IMR-90 (cell line): ENCODE measurements around the gene PTCH2. TPM values are rescaled to one million over a fixed set of nuclear protein-coding genes. Genes with fewer than 3 reads are reported as not detected.
A peak's percentile ranks its signal among the peaks of the same experiment; 100 is the strongest.

Experiments used
- ATAC-seq: fragments of 200-7000 bp; cut with Tn5 transposase; 2 replicates; pipeline ENCODE4 v1.9.1; 2020; ENCODE audit warnings: low read depth, mild to moderate bottlenecking, moderate library complexity
- BruUV-seq: library from RNA; stranded (reverse); fragments of 400-500 nt; replicated peaks from 2 replicates; lab custom pipeline; 2021; lab: Mats Ljungman, UMichigan
- CTCF ChIA-PET: fragments of 300-600 bp; formaldehyde crosslinking; extraction: SDS; loops from one replicate; lab custom pipeline; 2021; ENCODE audit warnings: antibody characterized with exemption; lab: Yijun Ruan, JAX
- POLR2A ChIA-PET: fragments of 300-600 bp; sonication (Branson Sonifier 250); formaldehyde crosslinking; loops from one replicate; lab custom pipeline; 2022; ENCODE audit warnings: antibody characterized with exemption; ENCODE audit not compliant: unreplicated experiment; lab: Charles Lee
- DNase-seq: peaks from one replicate; pipeline ENCODE4 v3.0.0; 2013
- H2AFZ ChIP-seq: replicated peaks from 2 replicates; pipeline ENCODE3; 2013; ENCODE audit warnings: low read length, mild to moderate bottlenecking; ENCODE audit not compliant: poor library complexity
- H2AK5ac ChIP-seq: 2 replicates; pipeline ENCODE4 v1.6.1; 2013; ENCODE audit warnings: low read depth, low read length, inconsistent platforms
- H2AK9ac ChIP-seq: replicated peaks from 2 replicates; pipeline ENCODE3; 2013; ENCODE audit warnings: mild to moderate bottlenecking, low read depth, low read length, moderate library complexity; ENCODE audit not compliant: poor library complexity
- H2BK120ac ChIP-seq: 2 replicates; pipeline ENCODE4 v1.6.1; 2013; ENCODE audit warnings: low read depth, low read length, inconsistent platforms
- H2BK15ac ChIP-seq: 3 replicates; pipeline ENCODE4 v1.6.1; 2013; ENCODE audit warnings: low read depth, low read length, inconsistent platforms
- H2BK20ac ChIP-seq: 2 replicates; pipeline ENCODE4 v1.6.1; 2013; ENCODE audit warnings: low read depth, mild to moderate bottlenecking, inconsistent platforms, low read length, moderate library complexity
- H2BK5ac ChIP-seq: 2 replicates; pipeline ENCODE4 v1.6.1; 2013; ENCODE audit warnings: mild to moderate bottlenecking, low read depth, low read length, inconsistent platforms; ENCODE audit not compliant: poor library complexity, severe bottlenecking
- H3K14ac ChIP-seq: replicated peaks from 2 replicates; pipeline ENCODE4 v1.6.1; 2013; ENCODE audit warnings: low read depth, low read length, inconsistent platforms
- H3K18ac ChIP-seq: 2 replicates; pipeline ENCODE4 v1.6.1; 2013; ENCODE audit warnings: low read depth, low read length, control low read depth
- H3K23ac ChIP-seq: 2 replicates; pipeline ENCODE4 v1.6.1; 2013; ENCODE audit warnings: low read depth, low read length, inconsistent platforms
- H3K27ac ChIP-seq: 2 replicates; pipeline ENCODE4 v1.5.1; 2013; ENCODE audit warnings: mild to moderate bottlenecking, control low read depth, low read length; ENCODE audit not compliant: insufficient read depth
- H3K27me3 ChIP-seq: 2 replicates; pipeline ENCODE4 v1.6.1; 2013; ENCODE audit warnings: low read length; ENCODE audit not compliant: control insufficient read depth, insufficient read depth
- H3K36me3 ChIP-seq: 2 replicates; pipeline ENCODE4 v1.6.1; 2013; ENCODE audit warnings: low read length, mixed read lengths; ENCODE audit not compliant: control insufficient read depth, insufficient read depth
- H3K4ac ChIP-seq: 2 replicates; pipeline ENCODE4 v1.6.1; 2013; ENCODE audit warnings: low read depth, low read length, inconsistent platforms
- H3K4me1 ChIP-seq: 2 replicates; pipeline ENCODE4 v1.6.1; 2013; ENCODE audit warnings: low read length, mixed read lengths; ENCODE audit not compliant: control insufficient read depth, insufficient read depth
- H3K4me2 ChIP-seq: 2 replicates; pipeline ENCODE4 v1.6.1; 2013; ENCODE audit warnings: low read depth, mild to moderate bottlenecking, control low read depth, low read length, moderate library complexity
- H3K4me3 ChIP-seq: 2 replicates; pipeline ENCODE4 v1.5.1; 2013; ENCODE audit warnings: low read depth, mild to moderate bottlenecking, control low read depth, low read length, moderate library complexity; ENCODE audit not compliant: insufficient read depth
- H3K56ac ChIP-seq: 2 replicates; pipeline ENCODE4 v1.6.1; 2013; ENCODE audit warnings: low read length, inconsistent platforms; ENCODE audit not compliant: insufficient read depth; ENCODE audit errors: extremely low read depth
- H3K79me1 ChIP-seq, 2 experiments: 2 replicates each; pipeline ENCODE4 v1.6.1; 2013; ENCODE audit warnings: low read length in 2 of 2, inconsistent platforms in 1 of 2, low read depth in 1 of 2
- H3K9ac ChIP-seq: 2 replicates; pipeline ENCODE4 v1.6.1; 2013; ENCODE audit warnings: low read depth, low read length, control low read depth
- H3K9me1 ChIP-seq: 2 replicates; pipeline ENCODE4 v1.6.1; 2013; ENCODE audit warnings: low read length, inconsistent platforms; ENCODE audit not compliant: insufficient read depth
- H3K9me3 ChIP-seq: 2 replicates; pipeline ENCODE4 v1.6.1; 2013; ENCODE audit warnings: low read length; ENCODE audit not compliant: control insufficient read depth, insufficient read depth
- H4K20me1 ChIP-seq: 2 replicates; pipeline ENCODE4 v1.6.1; 2013; ENCODE audit warnings: low read length, inconsistent platforms; ENCODE audit not compliant: insufficient read depth
- H4K5ac ChIP-seq: 2 replicates; pipeline ENCODE4 v1.6.1; 2013; ENCODE audit warnings: mild to moderate bottlenecking, low read depth, low read length, control low read depth
- H4K8ac ChIP-seq, 2 experiments: 2 replicates each; pipeline ENCODE4 v1.6.1; 2013; ENCODE audit warnings: low read depth in 2 of 2, low read length in 2 of 2, control low read depth in 1 of 2, inconsistent platforms in 1 of 2
- H4K91ac ChIP-seq: 2 replicates; pipeline ENCODE4 v1.6.1; 2013; ENCODE audit warnings: low read depth, low read length, inconsistent platforms; ENCODE audit not compliant: insufficient read depth
- NFE2L2 ChIP-seq: fragments of 150-350 bp; IDR thresholded peaks from 2 replicates; pipeline ENCODE4 v1.6.1; 2016; ENCODE audit warnings: low read depth, mild to moderate bottlenecking, low read length
- SMC3 ChIP-seq: fragments of 150-350 bp; IDR thresholded peaks from 2 replicates; pipeline ENCODE4 v1.6.1; 2016; ENCODE audit warnings: low read depth, mild to moderate bottlenecking, antibody characterized with exemption, low read length, moderate library complexity
- WGBS, 2 experiments: methylation state at CpG; one replicate each; pipeline versions ENCODE4 v1.1.5 to v1.1.7; 2013; ENCODE audit warnings: missing lambda C conversion rate in 2 of 2; ENCODE audit not compliant: insufficient read length in 1 of 2; ENCODE audit errors: extremely low coverage in 2 of 2; 5-methylcytosine and 5-hydroxymethylcytosine counted together
- dilution Hi-C: fragments of 300-500 bp; cut with HindIII; formaldehyde crosslinking; loops from one replicate; pipeline ENCODE4 v1.14.3; 2018; ENCODE audit warnings: low sequenced_read_pairs; ENCODE audit not compliant: unreplicated experiment
- in situ Hi-C: fragments of 300-500 bp; cut with MboI; formaldehyde crosslinking; loops from 3 replicates; pipeline ENCODE4 v1.14.3; 2019; ENCODE audit warnings: low sequenced_read_pairs, inconsistent platforms, mixed read lengths
- intact Hi-C: fragments of 100-400 bp; cut with micrococcal nuclease; formaldehyde crosslinking; loops from 2 replicates; pipeline ENCODE4 v1.10.0; 2022
- polyA plus RNA-seq, 3 experiments: library from polyadenylated mRNA; depleted of rRNA; stranded (reverse); fragments of >200 nt; gene quantifications; 2 replicates each; pipeline ENCODE4 v1.2.3, GENCODE V29; 2012; ENCODE audit warnings: low replicate concordance in 1 of 3
- total RNA-seq: library from RNA; depleted of rRNA; stranded (reverse); fragments of >200 nt; gene quantifications from 2 replicates; pipeline ENCODE4 v1.2.3, GENCODE V29; 2012
- TF ChIP-seq, protein P1 (sequence below): conservative IDR thresholded peaks from 2 replicates; pipeline ENCODE4 v1.5.1; 2012; ENCODE audit warnings: mild to moderate bottlenecking, low read depth, low read length, improper control_type of control experiment
- TF ChIP-seq, protein P2 (sequence below): fragments of 150-350 bp; IDR thresholded peaks from 2 replicates; pipeline ENCODE4 v1.6.1; 2017; ENCODE audit warnings: mild to moderate bottlenecking, antibody characterized with exemption, low read length, low read depth

The PTCH2 gene
- total and polyA plus RNA-seq, 2 of the 4 experiments (the other 2 are of a cell fraction), result under 0.01 to 0.56 TPM

DNA sequence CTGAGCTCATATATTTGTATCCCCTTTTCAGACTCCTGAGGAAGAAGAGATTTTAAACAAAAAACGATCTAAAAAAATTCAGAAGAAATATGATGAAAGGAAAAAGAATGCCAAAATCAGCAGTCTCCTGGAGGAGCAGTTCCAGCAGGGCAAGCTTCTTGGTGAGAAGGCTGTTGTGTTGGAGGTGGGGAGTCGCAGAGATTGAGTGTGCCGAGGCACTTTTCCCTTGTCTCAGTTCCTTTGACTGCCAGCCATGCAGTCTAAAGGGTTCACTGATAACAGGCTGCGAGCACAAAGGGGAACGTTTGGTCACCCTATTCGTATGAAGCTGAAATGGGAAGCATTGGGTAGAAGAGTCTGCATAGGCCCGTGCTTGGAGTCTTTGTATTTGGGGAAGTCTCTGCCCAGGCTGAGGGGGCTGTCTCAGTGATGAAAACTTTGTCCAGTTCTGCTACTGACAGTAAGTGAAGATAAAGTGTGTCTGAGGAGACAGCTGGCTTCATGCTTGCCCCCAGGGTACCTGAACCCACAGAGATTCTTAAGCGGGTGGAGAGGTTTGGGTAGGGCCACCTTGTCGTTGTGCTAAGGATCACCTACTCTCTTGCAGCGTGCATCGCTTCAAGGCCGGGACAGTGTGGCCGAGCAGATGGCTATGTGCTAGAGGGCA is 65.0 kb downstream of the PTCH2 start:
- Histone ChIP-seq H4K5ac (no peak overlapping the region), H2BK120ac (no peak overlapping the region), H2AK9ac (no peak overlapping the region), H2BK20ac (no peak overlapping the region), H3K18ac (no peak overlapping the region), H4K91ac (no peak overlapping the region), H3K23ac (peak overlapping the region; percentile 66), H4K8ac (no peak overlapping the region), H3K36me3 (peaks cover 44% of the 10 kb centered on the region), H2AFZ (no peak overlapping the region), H3K27ac (no peak overlapping the region), H3K4me3 (no peak overlapping the region), H2BK15ac (no peak overlapping the region), H3K4me1 (peaks cover 12% of the 10 kb centered on the region), H3K56ac (no peak overlapping the region), H2AK5ac (no peak overlapping the region), H2BK5ac (no peak overlapping the region), H3K4me2 (peak overlapping the region; percentile 11; the same call in 1 of the 2 replicates), H4K20me1 (peaks cover 51% of the 10 kb centered on the region), H3K9ac (no peak overlapping the region), H3K4ac (no peak overlapping the region), H3K9me3 (no peaks in the 10 kb centered on the region), H3K27me3 (no peaks in the 10 kb centered on the region), H3K9me1 (peaks cover 19% of the 10 kb centered on the region), H3K14ac (no peak overlapping the region), H3K79me1 (peaks cover 17 to 65% of the 10 kb centered on the region in 2 experiments)
- POLR2A ChIA-PET, result no interaction called here
- CTCF ChIA-PET, result no interaction called here
- WGBS, 2 experiments, result 95% methylated on average over 4 of the region's 13 CpGs; no CpG with 5 or more reads in 1 of the 2 experiments
- TSS peak; percentile 63 for BruUV-seq
- in situ Hi-C loops, result no loop called here
- intact Hi-C loops, result loop anchor here (2.0 kb wide), 1 partner anchor 47 kb away; the partner anchor contains the start of gene RNU5D-1
- dilution Hi-C loops, result no loop called here
- ATAC-seq (no peak), DNase-seq (no peak)
- TF ChIP-seq, protein P1, sequence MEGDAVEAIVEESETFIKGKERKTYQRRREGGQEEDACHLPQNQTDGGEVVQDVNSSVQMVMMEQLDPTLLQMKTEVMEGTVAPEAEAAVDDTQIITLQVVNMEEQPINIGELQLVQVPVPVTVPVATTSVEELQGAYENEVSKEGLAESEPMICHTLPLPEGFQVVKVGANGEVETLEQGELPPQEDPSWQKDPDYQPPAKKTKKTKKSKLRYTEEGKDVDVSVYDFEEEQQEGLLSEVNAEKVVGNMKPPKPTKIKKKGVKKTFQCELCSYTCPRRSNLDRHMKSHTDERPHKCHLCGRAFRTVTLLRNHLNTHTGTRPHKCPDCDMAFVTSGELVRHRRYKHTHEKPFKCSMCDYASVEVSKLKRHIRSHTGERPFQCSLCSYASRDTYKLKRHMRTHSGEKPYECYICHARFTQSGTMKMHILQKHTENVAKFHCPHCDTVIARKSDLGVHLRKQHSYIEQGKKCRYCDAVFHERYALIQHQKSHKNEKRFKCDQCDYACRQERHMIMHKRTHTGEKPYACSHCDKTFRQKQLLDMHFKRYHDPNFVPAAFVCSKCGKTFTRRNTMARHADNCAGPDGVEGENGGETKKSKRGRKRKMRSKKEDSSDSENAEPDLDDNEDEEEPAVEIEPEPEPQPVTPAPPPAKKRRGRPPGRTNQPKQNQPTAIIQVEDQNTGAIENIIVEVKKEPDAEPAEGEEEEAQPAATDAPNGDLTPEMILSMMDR, result no peak
- TF ChIP-seq, protein P2, sequence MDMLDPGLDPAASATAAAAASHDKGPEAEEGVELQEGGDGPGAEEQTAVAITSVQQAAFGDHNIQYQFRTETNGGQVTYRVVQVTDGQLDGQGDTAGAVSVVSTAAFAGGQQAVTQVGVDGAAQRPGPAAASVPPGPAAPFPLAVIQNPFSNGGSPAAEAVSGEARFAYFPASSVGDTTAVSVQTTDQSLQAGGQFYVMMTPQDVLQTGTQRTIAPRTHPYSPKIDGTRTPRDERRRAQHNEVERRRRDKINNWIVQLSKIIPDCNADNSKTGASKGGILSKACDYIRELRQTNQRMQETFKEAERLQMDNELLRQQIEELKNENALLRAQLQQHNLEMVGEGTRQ, result no peak
- TF ChIP-seq NFE2L2, result no peak
- no peak for TF ChIP-seq SMC3
